Sigmoid colon (tissue), 7 donors: ENCODE results near the gene CHRM1. TPM values are rescaled to one million over a fixed set of nuclear protein-coding genes. Genes with fewer than 3 reads are reported as not detected.

Experiments used
- DNase-seq: peaks from one replicate; pipeline ENCODE4 v3.0.0-alpha.2; 2019
- H3K27ac ChIP-seq, 4 donors: fragments of 200-600 bp; sonication (generic); one replicate each; pipeline ENCODE4 v1.5.1; 2016 to 2019; ENCODE audit warnings: mild to moderate bottlenecking in 1 of 4
- H3K27me3 ChIP-seq, 3 donors: fragments of 200-600 bp; sonication (generic); one replicate each; pipeline ENCODE4 v1.5.1; 2019; ENCODE audit warnings: mild to moderate bottlenecking in 1 of 3
- H3K36me3 ChIP-seq, 4 donors: fragments of 200-600 bp; sonication (generic); one replicate each; pipeline ENCODE4 v1.5.1; 2016 to 2019
- H3K4me1 ChIP-seq, 4 donors: fragments of 200-600 bp; sonication (generic); one replicate each; pipeline ENCODE4 v1.5.1; 2017 to 2019
- H3K4me3 ChIP-seq, 4 donors: fragments of 200-600 bp; sonication (generic); one replicate each; pipeline ENCODE4 v1.5.1; 2017 to 2019; ENCODE audit warnings: mild to moderate bottlenecking in 2 of 4, moderate library complexity in 1 of 4
- H3K9me3 ChIP-seq, 4 donors: fragments of 200-600 bp in 3 of 4; sonication (generic) in 3 of 4; one replicate each; pipeline versions ENCODE4 v1.5.1 to v1.6.1; 2013 to 2019
- CTCF ChIP-seq, 4 experiments: fragments of 450-650 bp in 3 of 4; fragments of 200-600 bp in 1 of 4; IDR thresholded peaks; one replicate each; pipeline ENCODE4 v1.5.1; 2016 to 2019; ENCODE audit warnings: antibody characterized with exemption in 4 of 4, mild to moderate bottlenecking in 3 of 4, moderate library complexity in 2 of 4
- EP300 ChIP-seq, 4 donors: sonication (generic); formaldehyde crosslinking; IDR thresholded peaks; one replicate each; pipeline ENCODE4 v1.6.1; 2017; ENCODE audit warnings: antibody characterized with exemption in 4 of 4
- POLR2A ChIP-seq, 2 donors: fragments of 450-650 bp; IDR thresholded peaks; one replicate each; pipeline ENCODE4 v1.6.1; 2016; ENCODE audit warnings: antibody characterized with exemption in 2 of 2, mild to moderate bottlenecking in 2 of 2, moderate library complexity in 2 of 2
- POLR2AphosphoS5 ChIP-seq, 4 donors: sonication (generic); formaldehyde crosslinking; IDR thresholded peaks; one replicate each; pipeline ENCODE4 v1.6.1; 2017; ENCODE audit warnings: antibody characterized with exemption in 4 of 4
- WGBS, 2 donors: extraction: QIAGEN DNeasy Blood & Tissue Kit; methylation state at CpG; one replicate each; pipeline ENCODE4 v1.1.7; 2013; 5-methylcytosine and 5-hydroxymethylcytosine counted together
- intact Hi-C: fragments of 100-400 bp; cut with DNase I; formaldehyde crosslinking; loops from one replicate; pipeline ENCODE4 v1.15.1; 2023
- polyA plus RNA-seq, 3 donors: library from polyadenylated mRNA; stranded (reverse); fragments of 200-250 nt; gene quantifications; one replicate each; pipeline ENCODE4 v1.2.3, GENCODE V29; 2013
- total RNA-seq, 4 donors: library from RNA; depleted of rRNA; stranded (reverse); fragments of >200 nt; gene quantifications; one replicate each; pipeline ENCODE4 v1.1.0, GENCODE V29; 2016
- donor health status: healthy with polysubstance abuse.
- donor health status: Bipolar disorder and iron deficiency.
- donor health status: healthy.

CHRM1 gene
- total and polyA plus RNA-seq, 7 donors: 0.16 to 0.60 (median 0.41) TPM; not detected in 2

GRCh38 chr11:62896049-62896448 lies 25.1 kb downstream of the CHRM1 start:
- Histone ChIP-seq H3K27me3 (no peaks in the 10 kb centered on the region), H3K27ac (peak overlapping the region in 1 of 4 donors; percentile 27), H3K4me3 (no peak overlapping the region), H3K4me1 (no peaks in the 10 kb centered on the region), H3K36me3 (no peaks in the 10 kb centered on the region), H3K9me3 (no peaks in the 10 kb centered on the region)
- no peak for DNase-seq
- 57 to 69% methylated on average over 10 of the region's 10 CpGs for WGBS, 2 donors
- TF ChIP-seq POLR2AphosphoS5 (IDR thresholded peaks at IDR 0.05) (peak in 2 of 4 donors; percentile 24 to 40), EP300 (IDR thresholded peaks at IDR 0.05) (no peak), POLR2A (IDR thresholded peaks at IDR 0.05) (no peak), CTCF (IDR thresholded peaks at IDR 0.05) (no peak)
- intact Hi-C loops: loop anchor here (10.0 kb wide), 1 partner anchor 771 kb away; the partner anchor contains the start of gene INCENP

- TF ChIP-seq POLR2AphosphoS5 (IDR thresholded peaks at IDR 0.05): no peak
- TF ChIP-seq CTCF (IDR thresholded peaks at IDR 0.05): no peak
- TF ChIP-seq EP300 (IDR thresholded peaks at IDR 0.05): no peak
- TF ChIP-seq POLR2A (IDR thresholded peaks at IDR 0.05): no peak
- H3K4me3 ChIP-seq: no peak overlapping the region
- H3K27ac ChIP-seq: peak overlapping the region in 1 of 4 donors; percentile 8
- H3K9me3 ChIP-seq: no peaks in the 10 kb centered on the region
- no peaks in the 10 kb centered on the region for H3K27me3 ChIP-seq
- intact Hi-C loops: loop anchor here (10.0 kb wide), 1 partner anchor 771 kb away; the partner anchor contains the start of gene INCENP
- H3K36me3 ChIP-seq: no peaks in the 10 kb centered on the region
- 88 to 89% methylated on average over 6 of the region's 6 CpGs for WGBS, 2 donors
- no peaks in the 10 kb centered on the region for H3K4me1 ChIP-seq
- DNase-seq: no peak
Measured at GRCh38 chr11:62895501-62895900, 25.7 kb downstream of the CHRM1 start.

- TF ChIP-seq POLR2A (IDR thresholded peaks at IDR 0.05) (no peak), EP300 (IDR thresholded peaks at IDR 0.05) (no peak), POLR2AphosphoS5 (IDR thresholded peaks at IDR 0.05) (no peak), CTCF (IDR thresholded peaks at IDR 0.05) (no peak)
- Histone ChIP-seq H3K27me3 (no peaks in the 10 kb centered on the region), H3K36me3 (peaks cover 19 to 25% (median 24%) of the 10 kb centered on the region in 4 donors), H3K9me3 (no peaks in the 10 kb centered on the region), H3K4me3 (no peak overlapping the region), H3K27ac (peak overlapping the region in 1 of 4 donors; percentile 3), H3K4me1 (peaks cover 0 to 15% (median 0%) of the 10 kb centered on the region in 4 donors)
- intact Hi-C loops: loop anchor here (10.0 kb wide), 1 partner anchor 767 kb away; the partner anchor contains the start of gene INCENP
- no peak for DNase-seq
- 88 to 91% methylated on average over 10 of the region's 10 CpGs for WGBS, 2 donors
Measured at GRCh38 chr11:62892077-62892922, 28.9 kb downstream of the CHRM1 start.

- H3K4me3 ChIP-seq: no peak overlapping the region
- H3K9me3 ChIP-seq: no peaks in the 10 kb centered on the region
- no peaks in the 10 kb centered on the region for H3K27me3 ChIP-seq
- DNase-seq: no peak
- WGBS, 2 donors: 48 to 73% methylated on average over 11 of the region's 11 CpGs
- H3K27ac ChIP-seq: peak overlapping the region in 1 of 4 donors; percentile 16
- peaks cover 0 to 28% (median 11%) of the 10 kb centered on the region in 4 donors for H3K4me1 ChIP-seq
- no peak for TF ChIP-seq EP300 (IDR thresholded peaks at IDR 0.05)
- peak in 2 of 4 donors; percentile 34 to 39 for TF ChIP-seq POLR2AphosphoS5 (IDR thresholded peaks at IDR 0.05)
- H3K36me3 ChIP-seq: peaks cover 44 to 50% (median 49%) of the 10 kb centered on the region in 4 donors
- intact Hi-C loops: loop anchor here (10.0 kb wide), 2 partner anchors 495 to 765 kb away; partner anchors contain the start of gene INCENP
Measured at GRCh38 chr11:62889484-62890437, 31.4 kb downstream of the CHRM1 start.
